ENCODE results near the gene FAHD2A.

- TF ChIP-seq EZH2phosphoT487 (IDR thresholded peaks at IDR 0.05; ENCODE audit: borderline replicate concordance, low read length) (no peak), CTCF (IDR thresholded peaks at IDR 0.05; ENCODE audit: low read depth, low read length, poor library complexity, severe bottlenecking) (no peak)
These were observed 49.4 kb upstream of the FAHD2A start for GRCh38 chr2:95353055-95353575.
